Ishikawa (cell line): ENCODE data around the gene DPH6.

Experiments used
- EGR1 ChIP-seq: IDR thresholded peaks from 2 replicates; pipeline ENCODE4 v1.6.1; 2012
- EP300 ChIP-seq: IDR thresholded peaks from 2 replicates; pipeline ENCODE4 v1.6.1; 2012; ENCODE audit warnings: borderline replicate concordance
- MAX ChIP-seq: IDR thresholded peaks from 2 replicates; pipeline ENCODE4 v1.6.1; 2012
- RAD21 ChIP-seq: IDR thresholded peaks from 2 replicates; pipeline ENCODE4 v1.6.1; 2012; ENCODE audit warnings: low read depth
- USF1 ChIP-seq: IDR thresholded peaks from 2 replicates; pipeline ENCODE4 v1.6.1; 2012
- YY1 ChIP-seq: IDR thresholded peaks from 2 replicates; pipeline ENCODE4 v1.6.1; 2012; ENCODE audit warnings: low read depth

- TF ChIP-seq EP300 (no peak), MAX (no peak), EGR1 (no peak), RAD21 (no peak), USF1 (no peak), YY1 (no peak)
Observed at GRCh38 chr15:35583863-35584528, 38.0 kb upstream of the DPH6 start.
